NCI-H345 (cell line): ENCODE data around the gene SIVA1.

Source experiments
- DNase-seq: peaks from one replicate; lab custom pipeline; 2025; lab: John Stamatoyannopoulos, UW

Gene SIVA1

GRCh38 chr14:104771918-104772706 is 19.2 kb downstream of the SIVA1 start:
- no peak for DNase-seq

DNA sequence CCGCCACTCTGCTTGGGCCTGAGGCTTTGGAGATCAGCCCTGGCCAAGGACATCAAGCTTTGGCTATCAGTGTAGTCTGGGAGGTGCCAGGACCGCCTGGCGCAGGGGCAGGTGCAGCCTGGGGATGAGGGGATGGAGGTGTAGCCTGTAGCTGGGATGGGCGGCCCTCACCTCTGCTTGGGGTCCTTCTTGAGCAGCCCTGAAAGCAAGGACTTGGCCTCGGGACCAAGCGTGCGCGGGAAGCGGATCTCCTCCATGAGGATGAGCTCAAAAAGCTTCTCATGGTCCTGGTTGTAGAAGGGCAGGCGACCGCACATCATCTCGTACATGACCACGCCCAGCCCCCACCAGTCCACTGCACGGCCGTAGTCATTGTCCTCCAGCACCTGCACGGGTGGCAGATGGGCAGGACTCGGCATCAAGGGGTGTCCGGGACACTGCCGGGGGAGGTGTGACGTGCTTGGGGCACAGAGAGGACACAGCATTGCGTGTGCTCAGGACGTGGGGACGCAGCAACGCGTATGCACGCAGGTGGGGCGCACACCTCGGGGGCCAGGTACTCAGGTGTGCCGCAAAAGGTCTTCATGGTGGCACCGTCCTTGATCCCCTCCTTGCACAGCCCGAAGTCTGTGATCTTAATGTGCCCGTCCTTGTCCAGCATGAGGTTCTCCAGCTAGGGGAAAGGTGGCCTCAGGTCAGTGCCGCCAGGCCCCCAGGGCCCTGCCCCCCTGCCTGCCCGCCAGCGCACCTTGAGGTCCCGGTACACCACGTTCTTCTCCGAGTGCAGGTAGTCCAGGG is 20.0 kb downstream of the SIVA1 start:
- DNase-seq, result no peak

GRCh38 chr14:104773505-104774452 is 20.8 kb downstream of the SIVA1 start:
- peak; percentile 19 for DNase-seq

DNA sequence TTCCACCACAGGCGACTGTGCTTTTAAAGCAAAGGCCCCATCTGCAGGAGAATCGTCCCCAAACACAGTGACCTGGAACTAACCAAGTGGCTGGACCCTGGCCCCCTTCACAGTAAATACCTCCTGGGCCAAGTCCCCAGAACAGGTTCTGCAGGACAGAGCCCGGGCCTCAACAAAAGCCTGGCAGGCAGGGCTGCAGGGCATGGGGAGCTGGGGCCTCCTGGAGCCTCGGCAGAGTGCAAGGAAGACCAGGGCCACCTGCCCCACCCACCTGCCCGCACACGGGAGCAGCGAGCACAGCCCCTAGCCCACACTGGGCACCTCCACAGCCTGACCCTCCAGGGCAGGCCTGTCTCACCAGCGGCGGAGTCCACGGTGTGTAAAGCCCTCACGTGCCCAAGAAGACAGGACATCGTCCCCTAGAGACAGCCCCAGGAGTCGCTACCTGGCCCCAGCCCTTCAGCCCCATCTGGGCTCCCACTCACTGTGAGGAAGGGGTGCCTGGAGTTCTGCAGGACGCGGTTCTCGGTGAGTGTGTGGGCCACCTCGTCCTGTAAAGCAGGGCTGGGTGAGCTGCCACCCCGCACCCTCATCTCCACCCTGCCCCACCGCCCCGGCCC is 21.6 kb downstream of the SIVA1 start:
- DNase-seq, result no peak

- no peak for DNase-seq
These were observed 22.1 kb downstream of the SIVA1 start for GRCh38 chr14:104775073-104775489.

- no peak for DNase-seq
These were observed 23.5 kb downstream of the SIVA1 start for GRCh38 chr14:104776481-104776880.

GRCh38 chr14:104776961-104777807 is 24.2 kb downstream of the SIVA1 start:
- DNase-seq, result no peak

- DNase-seq, result no peak
These were observed 24.9 kb downstream of the SIVA1 start for GRCh38 chr14:104777808-104778249.

DNA sequence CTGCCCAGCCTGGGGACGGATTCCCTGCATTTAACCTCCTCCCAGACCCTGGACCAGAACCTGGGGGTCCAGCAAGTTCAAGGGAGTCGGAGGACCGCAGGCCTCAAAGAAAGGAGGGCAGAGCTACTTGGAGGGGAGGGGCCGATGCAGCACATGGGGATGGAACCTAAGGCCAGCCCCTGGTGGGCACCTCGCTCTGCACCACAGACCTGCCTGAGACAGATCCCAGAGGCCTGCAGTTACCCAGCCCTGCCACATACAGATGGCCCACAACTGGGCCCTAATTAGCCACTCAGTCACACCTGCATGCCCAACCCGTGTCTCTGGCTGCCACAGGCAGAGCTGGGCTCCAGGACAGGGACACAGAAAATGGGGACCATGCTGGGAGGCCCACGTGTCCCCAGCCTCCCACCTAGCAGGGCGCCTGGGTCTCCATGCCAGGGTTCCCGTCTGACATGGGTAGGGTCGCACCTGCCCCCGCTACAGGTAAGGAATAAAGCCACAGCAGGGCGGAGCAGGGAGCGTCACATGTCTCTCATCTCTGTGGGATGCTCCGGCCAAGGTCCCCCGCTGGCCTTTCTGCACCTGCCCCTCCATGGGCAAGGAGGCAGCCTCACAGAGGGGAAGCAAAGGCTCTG is 25.9 kb downstream of the SIVA1 start:
- peak; percentile 67 for DNase-seq

GRCh38 chr14:104779776-104780512 is 27.0 kb downstream of the SIVA1 start:
- DNase-seq, result no peak

GRCh38 chr14:104780513-104781030 is 27.6 kb downstream of the SIVA1 start:
- no peak for DNase-seq

- no peak for DNase-seq
These were observed 28.5 kb downstream of the SIVA1 start for GRCh38 chr14:104781271-104782077.

- no peak for DNase-seq
These were observed 29.3 kb downstream of the SIVA1 start for GRCh38 chr14:104782086-104782807.

- no peak for DNase-seq
These were observed 29.8 kb downstream of the SIVA1 start for GRCh38 chr14:104782808-104783139.

GRCh38 chr14:104783484-104784217 is 30.7 kb downstream of the SIVA1 start:
- no peak for DNase-seq

DNA sequence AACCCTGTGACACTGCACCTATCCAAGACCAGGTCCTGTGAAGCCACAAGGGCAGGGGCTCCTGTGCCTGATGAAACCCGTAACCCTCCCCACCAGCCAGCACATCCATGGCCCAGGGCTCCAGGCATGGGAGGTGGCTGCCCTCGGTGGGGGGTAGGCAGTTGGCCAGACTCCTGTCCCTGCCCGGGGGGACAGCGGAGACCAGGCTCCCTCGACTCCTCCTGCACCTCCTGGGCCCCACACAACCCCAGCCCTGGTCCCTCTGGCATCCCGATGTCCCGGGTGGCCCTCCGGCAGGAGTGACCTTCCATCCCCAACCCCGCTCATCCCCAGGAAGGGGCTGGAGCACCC is 31.2 kb downstream of the SIVA1 start:
- DNase-seq, result peak; percentile 47
